ENCODE measurements around the gene CAMSAP2. TPM values are rescaled to one million over a fixed set of nuclear protein-coding genes. Genes with fewer than 3 reads are reported as not detected.

The CAMSAP2 gene, protein sequence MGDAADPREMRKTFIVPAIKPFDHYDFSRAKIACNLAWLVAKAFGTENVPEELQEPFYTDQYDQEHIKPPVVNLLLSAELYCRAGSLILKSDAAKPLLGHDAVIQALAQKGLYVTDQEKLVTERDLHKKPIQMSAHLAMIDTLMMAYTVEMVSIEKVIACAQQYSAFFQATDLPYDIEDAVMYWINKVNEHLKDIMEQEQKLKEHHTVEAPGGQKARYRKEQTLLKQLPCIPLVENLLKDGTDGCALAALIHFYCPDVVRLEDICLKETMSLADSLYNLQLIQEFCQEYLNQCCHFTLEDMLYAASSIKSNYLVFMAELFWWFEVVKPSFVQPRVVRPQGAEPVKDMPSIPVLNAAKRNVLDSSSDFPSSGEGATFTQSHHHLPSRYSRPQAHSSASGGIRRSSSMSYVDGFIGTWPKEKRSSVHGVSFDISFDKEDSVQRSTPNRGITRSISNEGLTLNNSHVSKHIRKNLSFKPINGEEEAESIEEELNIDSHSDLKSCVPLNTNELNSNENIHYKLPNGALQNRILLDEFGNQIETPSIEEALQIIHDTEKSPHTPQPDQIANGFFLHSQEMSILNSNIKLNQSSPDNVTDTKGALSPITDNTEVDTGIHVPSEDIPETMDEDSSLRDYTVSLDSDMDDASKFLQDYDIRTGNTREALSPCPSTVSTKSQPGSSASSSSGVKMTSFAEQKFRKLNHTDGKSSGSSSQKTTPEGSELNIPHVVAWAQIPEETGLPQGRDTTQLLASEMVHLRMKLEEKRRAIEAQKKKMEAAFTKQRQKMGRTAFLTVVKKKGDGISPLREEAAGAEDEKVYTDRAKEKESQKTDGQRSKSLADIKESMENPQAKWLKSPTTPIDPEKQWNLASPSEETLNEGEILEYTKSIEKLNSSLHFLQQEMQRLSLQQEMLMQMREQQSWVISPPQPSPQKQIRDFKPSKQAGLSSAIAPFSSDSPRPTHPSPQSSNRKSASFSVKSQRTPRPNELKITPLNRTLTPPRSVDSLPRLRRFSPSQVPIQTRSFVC (N-terminal part only)
- total RNA-seq: 21.0 and 21.3 TPM in 2 replicates

DNA sequence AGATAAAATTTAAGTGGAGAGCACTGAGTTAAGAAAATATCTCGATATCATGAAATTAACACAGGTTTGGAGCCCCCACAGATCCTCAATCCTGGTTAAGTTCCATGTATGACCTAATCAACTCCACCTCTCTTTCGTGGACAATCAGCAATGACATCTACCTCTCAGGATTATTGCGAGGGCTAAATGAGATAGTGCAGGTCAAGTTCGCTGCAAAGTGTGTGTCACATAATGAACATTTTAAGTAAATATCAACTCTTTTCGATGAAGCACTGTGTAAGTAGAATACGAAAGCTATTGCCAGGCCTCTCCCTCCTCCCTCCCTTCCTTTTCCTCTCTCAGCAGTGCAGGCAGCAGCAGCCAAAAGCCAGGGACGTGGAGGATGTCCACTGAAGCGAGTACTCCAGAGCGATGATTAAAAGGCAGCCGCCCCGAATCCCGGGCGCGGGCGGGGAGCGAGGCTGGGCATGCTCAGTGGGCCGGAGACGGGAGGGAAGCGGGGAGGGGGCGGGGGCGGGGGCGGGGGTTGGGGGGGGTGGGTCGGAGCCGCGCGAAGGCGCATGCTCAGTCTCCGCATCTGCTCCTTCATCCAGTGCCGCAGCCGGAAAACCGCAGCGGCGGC lies at the start of gene CAMSAP2:
Gene CAMSAP2, plus strand, starts transcription at position 567 of the 622 bp plus-strand sequence. CDS start 935 bp downstream, outside the sequence.

DNA sequence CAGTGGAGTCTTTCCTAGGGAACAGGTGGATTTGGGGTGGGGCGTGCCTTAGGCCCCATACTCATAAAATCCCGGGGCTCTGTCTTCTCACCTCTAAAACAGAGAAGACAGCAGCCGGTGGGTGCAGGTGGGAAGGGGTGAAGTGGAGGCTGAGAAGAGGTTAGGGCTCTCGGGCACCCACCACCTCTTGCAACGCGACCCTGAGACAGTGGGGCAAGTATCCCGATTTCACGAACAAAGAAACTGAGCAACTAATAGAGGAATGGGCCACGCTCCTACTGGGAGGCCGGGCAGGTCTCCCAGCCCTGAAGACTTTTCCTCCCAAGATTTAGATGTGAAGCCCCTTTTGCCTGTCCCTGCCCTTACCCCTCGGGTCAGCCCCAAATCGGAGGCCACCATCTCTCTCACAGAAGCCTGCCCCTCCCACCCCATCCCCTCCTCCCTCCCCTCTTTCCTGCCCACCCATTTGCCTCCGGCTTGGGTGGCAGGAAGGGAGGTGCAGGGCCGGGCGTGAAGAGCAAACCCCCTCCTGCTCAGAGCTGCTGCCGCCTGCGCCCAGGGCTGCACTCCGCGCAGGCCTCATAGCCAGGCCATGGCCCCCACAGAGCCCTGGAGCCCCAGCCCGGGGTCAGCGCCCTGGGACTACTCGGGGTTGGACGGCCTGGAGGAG lies 133.9 kb downstream of the CAMSAP2 start, which contains the start of gene GPR25:
Gene GPR25, plus strand, starts transcription at position 536 of the 670 bp plus-strand sequence. Its CDS starts 57 bp downstream, at position 593.

DNA sequence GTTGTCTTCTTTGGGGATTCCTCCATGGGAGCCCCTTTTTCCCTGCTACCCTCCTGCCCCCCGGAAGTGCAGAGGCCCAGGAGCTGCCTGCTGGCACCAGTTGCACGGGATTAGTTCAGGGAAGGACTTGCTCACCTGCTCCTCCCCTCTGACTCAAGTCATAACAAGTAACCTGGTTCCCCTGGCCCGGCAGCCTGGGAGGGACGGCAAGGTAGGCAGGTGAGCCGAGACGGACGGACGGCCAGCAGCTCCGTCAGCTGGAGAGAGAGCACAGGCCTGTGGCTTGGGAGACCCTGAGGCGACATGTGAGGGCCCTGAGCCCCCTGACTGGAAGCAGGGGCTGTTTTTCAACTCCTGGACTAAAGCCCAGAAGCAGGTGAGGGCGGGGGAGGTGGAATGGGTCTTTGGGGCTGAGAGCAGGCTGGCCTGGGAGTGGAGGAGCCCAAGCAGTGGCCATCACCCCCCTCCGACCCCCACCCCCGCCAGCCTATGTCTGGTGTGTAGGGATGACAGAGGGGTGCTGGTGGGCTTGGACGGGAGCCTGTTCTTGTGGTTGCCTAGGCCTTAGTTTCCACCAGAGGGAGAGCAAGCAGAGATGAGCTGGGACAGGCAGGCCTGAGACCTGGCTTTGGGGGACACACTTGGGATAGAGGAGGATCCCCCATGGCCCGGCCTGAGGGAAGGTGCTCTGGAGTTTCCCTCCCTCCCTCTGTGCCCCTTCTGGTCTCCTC lies 156.2 kb downstream of the CAMSAP2 start, which contains the start of gene INAVA:
Gene INAVA, plus strand, starts transcription at position 189 of the 731 bp plus-strand sequence. CDS start 3,501 bp downstream, outside the sequence.

Other genes with a start within 250 kb of the CAMSAP2 start
- gene KIF14, start 118.1 kb upstream of the CAMSAP2 start, total RNA-seq: 0.44 and 1.3 TPM in 2 replicates
- 14.2 and 15.4 TPM in 2 replicates for gene DDX59, start 69.0 kb upstream of the CAMSAP2 start, total RNA-seq
- gene GPR25, start 134.1 kb downstream of the CAMSAP2 start, total RNA-seq: not detected in 2 replicates
- gene INAVA, start 156.0 kb downstream of the CAMSAP2 start, total RNA-seq: not detected in 2 replicates